ENCODE data around the gene ADARB2. TPM values are rescaled to one million over a fixed set of nuclear protein-coding genes. Genes with fewer than 3 reads are reported as not detected.
A peak's percentile ranks its signal among the peaks of the same experiment; 100 is the strongest.

Gene ADARB2
- total RNA-seq, 2 experiments from 2014 or later = 0.28 to 0.40 TPM

DNA sequence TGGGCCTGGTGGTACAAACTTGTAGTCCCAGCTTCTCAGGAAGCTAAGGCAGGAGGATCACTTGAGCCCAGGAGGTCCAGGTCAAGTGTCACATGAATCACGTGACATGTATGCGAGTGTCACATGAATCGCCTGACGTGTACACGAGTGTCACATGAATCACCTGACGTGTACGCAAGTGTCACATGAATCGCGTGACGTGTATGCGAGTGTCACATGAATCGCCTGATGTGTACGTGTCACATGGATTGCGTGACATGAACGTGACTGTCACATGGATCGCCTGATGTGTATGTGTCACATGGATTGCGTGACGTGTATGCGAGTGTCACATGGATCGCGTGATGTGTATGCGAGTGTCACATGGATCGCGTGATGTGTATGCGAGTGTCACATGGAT is 9.5 kb upstream of the ADARB2 start:
- H3K4me3 Mint-ChIP-seq = no peak overlapping the region
- H3K36me3 Mint-ChIP-seq = no peaks in the 10 kb centered on the region
- DNase-seq = no peak
- POLR2A ChIA-PET = no interaction called here
- H3K27me3 Mint-ChIP-seq = no peaks in the 10 kb centered on the region
- H3K27ac Mint-ChIP-seq = no peak overlapping the region
- peaks cover 8% of the 10 kb centered on the region for H3K9me3 Mint-ChIP-seq
- no peaks in the 10 kb centered on the region for H3K4me1 Mint-ChIP-seq
- ATAC-seq (ENCODE audit: low read depth) = no peak

DNA sequence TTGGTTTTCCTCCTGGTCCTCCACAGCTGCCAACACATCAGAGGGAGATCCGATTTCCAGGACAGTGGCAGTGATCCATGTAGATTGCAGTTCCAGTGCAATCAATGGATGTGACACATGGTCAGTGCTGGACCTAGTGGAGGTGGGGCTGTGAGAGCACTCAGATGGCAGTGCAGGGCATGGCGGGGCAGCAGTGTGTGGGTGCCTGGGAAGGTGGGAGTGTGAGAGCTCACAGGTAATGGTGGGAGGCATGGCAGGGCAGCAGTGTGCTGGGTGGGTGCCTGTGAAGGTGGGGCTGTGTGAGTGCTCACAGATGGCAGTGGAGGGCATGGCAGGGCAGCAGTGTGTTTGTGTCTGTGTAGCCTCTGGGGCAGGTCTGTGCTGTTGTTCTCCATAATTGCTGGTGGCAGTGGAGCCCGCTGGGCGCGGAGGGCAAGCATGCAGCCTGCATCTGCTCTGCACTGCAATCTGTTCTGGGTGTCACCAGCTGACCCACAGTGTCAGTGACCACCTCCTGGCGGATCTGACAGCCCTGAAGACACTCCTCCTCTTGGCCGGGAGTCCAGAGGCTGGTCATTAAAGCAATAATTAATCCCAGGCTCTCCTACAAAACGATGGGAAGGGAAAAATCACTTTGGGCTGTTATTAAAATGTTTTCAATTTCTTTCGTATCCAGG is 8.6 kb upstream of the ADARB2 start:
- POLR2A ChIA-PET = no interaction called here
- H3K4me3 Mint-ChIP-seq = no peak overlapping the region
- H3K27me3 Mint-ChIP-seq = peaks cover 4% of the 10 kb centered on the region
- DNase-seq (no peak), ATAC-seq (ENCODE audit: low read depth) (no peak)
- no peaks in the 10 kb centered on the region for H3K36me3 Mint-ChIP-seq
- no peaks in the 10 kb centered on the region for H3K4me1 Mint-ChIP-seq
- H3K27ac Mint-ChIP-seq = no peak overlapping the region
- H3K9me3 Mint-ChIP-seq = peaks cover 8% of the 10 kb centered on the region

DNA sequence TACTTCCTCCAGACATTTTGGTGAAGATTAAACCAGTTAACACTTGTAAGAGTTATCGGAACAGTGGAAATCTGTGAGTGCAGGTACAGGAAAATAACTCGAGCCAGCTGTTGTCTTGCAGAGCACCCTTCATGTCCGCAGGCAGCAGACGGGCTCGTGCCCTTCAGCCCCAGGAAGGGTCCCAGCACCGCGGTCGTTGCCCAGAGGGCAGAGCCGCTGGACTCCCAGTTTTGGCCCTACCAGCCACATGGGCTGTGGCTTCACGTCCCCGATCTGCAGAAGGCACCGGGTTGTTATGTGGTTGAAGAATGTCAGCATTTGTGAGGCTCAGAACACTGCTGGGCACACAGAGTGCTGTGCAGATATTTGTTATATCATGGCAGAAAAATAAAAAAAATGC is 7.2 kb upstream of the ADARB2 start:
- H3K27ac Mint-ChIP-seq = no peak overlapping the region
- POLR2A ChIA-PET = no interaction called here

DNA sequence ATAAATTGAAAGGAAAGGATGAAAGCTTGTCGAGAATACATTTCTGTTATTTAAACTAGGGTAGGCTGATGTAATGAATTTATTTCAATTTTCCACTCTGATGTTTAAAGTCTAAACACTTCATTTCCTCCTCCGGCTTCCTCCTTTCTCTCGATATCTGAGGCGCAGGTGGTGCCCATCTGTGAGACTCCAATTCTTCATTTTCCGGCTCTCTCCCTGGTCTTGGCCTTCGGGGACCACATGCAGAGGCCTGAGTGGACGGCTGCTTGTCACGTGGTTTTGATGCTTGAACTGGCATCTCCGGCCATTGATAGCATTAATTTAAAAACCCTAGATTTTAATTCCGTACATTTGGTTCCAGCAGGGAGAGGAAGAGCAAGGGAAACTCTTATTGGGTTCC is 5.8 kb upstream of the ADARB2 start:
- ATAC-seq (ENCODE audit: low read depth) (no peak), DNase-seq (no peak)
- H3K4me3 Mint-ChIP-seq = no peak overlapping the region
- H3K36me3 Mint-ChIP-seq = no peaks in the 10 kb centered on the region
- no peaks in the 10 kb centered on the region for H3K9me3 Mint-ChIP-seq
- H3K4me1 Mint-ChIP-seq = no peaks in the 10 kb centered on the region
- H3K27me3 Mint-ChIP-seq = peaks cover 19% of the 10 kb centered on the region
- POLR2A ChIA-PET = no interaction called here
- H3K27ac Mint-ChIP-seq = no peak overlapping the region

More for the DNA sequence above, 7.2 kb upstream of the ADARB2 start:
- Mint-ChIP-seq H3K4me3 (no peak overlapping the region), H3K27me3 (peaks cover 7% of the 10 kb centered on the region), H3K36me3 (no peaks in the 10 kb centered on the region), H3K4me1 (no peaks in the 10 kb centered on the region), H3K9me3 (peaks cover 8% of the 10 kb centered on the region)
- ATAC-seq (ENCODE audit: low read depth) (no peak), DNase-seq (no peak)

DNA sequence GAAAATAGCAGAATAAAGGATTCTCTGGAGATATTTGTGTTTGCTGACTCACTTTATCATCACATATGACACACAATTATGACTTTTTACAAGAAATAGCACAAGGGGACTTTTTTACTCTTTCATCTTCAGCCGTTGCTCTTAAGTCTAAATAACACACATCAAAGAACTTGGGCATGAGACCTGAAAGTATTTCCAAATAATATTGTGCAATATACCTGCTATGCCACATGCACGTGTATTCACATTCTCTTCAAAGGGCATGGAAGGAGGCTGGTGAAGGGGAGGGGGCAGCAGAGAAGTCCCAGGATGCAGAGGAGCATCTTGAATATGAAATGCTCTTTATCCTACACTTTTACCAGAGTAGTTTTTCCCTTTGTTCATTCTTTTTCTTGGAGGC is 4.1 kb upstream of the ADARB2 start:
- DNase-seq = no peak
- H3K27me3 Mint-ChIP-seq = peaks cover 33% of the 10 kb centered on the region
- no peak overlapping the region for H3K27ac Mint-ChIP-seq
- POLR2A ChIA-PET = no interaction called here
- no peak for ATAC-seq (ENCODE audit: low read depth)
- H3K36me3 Mint-ChIP-seq = no peaks in the 10 kb centered on the region
- H3K9me3 Mint-ChIP-seq = no peaks in the 10 kb centered on the region
- H3K4me1 Mint-ChIP-seq = no peaks in the 10 kb centered on the region
- no peak overlapping the region for H3K4me3 Mint-ChIP-seq

DNA sequence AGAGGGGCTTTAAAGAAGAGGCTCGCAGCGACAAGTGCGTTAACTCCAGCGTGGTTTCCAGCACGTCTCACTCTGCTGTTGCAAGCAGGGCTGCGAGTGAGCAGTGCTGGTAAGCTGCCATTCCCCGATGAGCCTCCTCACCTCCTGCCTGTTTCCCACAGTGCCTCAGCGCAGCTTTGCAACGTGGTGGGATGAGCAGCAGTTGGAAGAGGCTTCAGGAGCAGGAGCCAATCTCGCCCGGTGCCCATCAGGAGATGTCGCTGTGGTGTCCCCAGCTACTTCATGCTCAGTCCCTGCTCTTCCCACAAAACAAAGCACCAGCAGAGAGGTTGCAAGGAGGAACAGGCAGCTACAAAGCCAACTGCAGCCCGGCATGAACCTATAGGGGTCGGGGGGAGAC is 2.4 kb upstream of the ADARB2 start:
- Mint-ChIP-seq H3K36me3 (no peaks in the 10 kb centered on the region), H3K27ac (no peak overlapping the region), H3K4me3 (no peak overlapping the region), H3K9me3 (no peaks in the 10 kb centered on the region), H3K4me1 (no peaks in the 10 kb centered on the region), H3K27me3 (peaks cover 50% of the 10 kb centered on the region)
- POLR2A ChIA-PET = no interaction called here
- no peak for DNase-seq
- no peak for ATAC-seq (ENCODE audit: low read depth)

DNA sequence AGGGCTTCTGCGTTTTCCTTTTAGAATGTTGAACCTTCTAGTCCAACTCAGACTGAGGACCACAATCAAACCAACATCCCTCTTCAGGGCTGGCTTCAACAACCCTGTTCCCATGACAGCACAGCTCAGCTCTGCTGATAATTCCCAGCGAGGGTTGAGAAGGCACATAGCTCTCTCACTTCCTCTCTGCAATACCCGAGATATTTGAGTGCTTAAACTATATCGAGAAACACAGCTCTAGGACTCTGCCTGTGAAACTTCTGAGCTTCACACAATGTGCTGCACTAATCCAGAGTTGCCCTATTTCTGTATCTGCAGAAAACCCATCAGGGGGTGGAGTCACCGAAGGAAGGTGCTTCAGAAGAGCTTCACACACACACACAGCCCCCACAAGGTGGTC is 1.6 kb upstream of the ADARB2 start:
- H3K4me1 Mint-ChIP-seq = no peaks in the 10 kb centered on the region
- no peak overlapping the region for H3K4me3 Mint-ChIP-seq
- no peak for ATAC-seq (ENCODE audit: low read depth)
- H3K27ac Mint-ChIP-seq = no peak overlapping the region
- H3K9me3 Mint-ChIP-seq = no peaks in the 10 kb centered on the region
- peaks cover 55% of the 10 kb centered on the region for H3K27me3 Mint-ChIP-seq
- POLR2A ChIA-PET = no interaction called here
- no peak for DNase-seq
- no peaks in the 10 kb centered on the region for H3K36me3 Mint-ChIP-seq

DNA sequence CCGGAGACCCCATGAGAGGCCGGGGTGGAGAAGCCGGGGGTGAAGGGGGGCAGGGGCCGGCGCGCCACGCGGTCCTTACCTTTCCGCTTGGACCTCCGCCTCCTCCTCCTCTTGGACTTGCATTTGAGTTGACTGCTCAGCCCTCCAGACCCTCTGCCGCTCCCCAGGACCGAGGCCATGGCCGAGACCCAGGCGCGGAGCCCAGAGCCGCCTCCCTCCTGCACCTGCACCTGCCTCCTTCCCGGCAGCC is 428 bp downstream of the ADARB2 start:
- Mint-ChIP-seq H3K4me3 (no peak overlapping the region), H3K4me1 (no peaks in the 10 kb centered on the region), H3K9me3 (no peaks in the 10 kb centered on the region), H3K27ac (no peak overlapping the region), H3K27me3 (peaks cover 70% of the 10 kb centered on the region), H3K36me3 (no peaks in the 10 kb centered on the region)
- POLR2A ChIA-PET = no interaction called here
- DNase-seq = peak; percentile 29
- no peak for ATAC-seq (ENCODE audit: low read depth)

DNA sequence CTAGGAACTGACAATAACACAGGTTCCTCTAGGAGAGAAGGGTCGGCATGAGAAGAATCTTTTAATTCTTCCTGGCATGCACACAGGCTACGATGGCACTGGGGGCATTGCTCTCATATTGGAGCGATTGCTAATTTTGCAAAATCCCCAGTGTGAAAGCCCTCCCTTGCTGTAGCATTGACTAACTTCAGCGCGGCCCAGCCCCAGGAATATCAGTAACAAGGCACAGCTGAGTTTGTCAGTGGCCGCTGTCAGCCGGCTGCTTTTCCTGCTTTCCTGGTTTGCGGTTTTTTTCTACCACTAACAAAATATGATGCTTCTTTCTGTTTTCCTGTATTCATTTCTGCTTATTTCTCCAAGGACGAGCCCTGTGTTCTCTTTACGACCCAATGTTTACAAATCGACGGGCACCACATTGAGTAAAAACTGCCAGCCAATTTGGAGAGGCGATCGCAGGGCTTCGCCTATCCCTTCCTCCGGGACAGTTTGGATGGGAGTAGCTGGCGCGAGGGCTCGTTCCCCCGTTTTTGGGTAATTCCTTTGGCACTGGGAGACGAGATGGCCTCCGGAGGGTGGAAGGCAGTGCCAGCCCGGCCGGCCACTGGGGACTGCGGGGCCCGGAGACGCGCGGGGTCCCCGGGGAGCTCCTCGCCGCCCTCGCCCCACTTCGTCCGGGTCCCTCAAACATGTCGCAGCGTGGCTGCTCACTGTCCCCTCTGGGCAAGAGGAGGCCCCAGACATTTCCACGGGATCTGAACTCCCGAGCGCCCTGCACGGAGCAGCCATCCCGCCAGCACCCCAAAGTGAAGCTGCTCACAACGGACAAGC is 967 bp downstream of the ADARB2 start:
- no peaks in the 10 kb centered on the region for H3K4me1 Mint-ChIP-seq
- no peaks in the 10 kb centered on the region for H3K36me3 Mint-ChIP-seq
- H3K4me3 Mint-ChIP-seq = no peak overlapping the region
- H3K27me3 Mint-ChIP-seq = peaks cover 72% of the 10 kb centered on the region
- DNase-seq (no peak), ATAC-seq (ENCODE audit: low read depth) (no peak)
- H3K27ac Mint-ChIP-seq = no peak overlapping the region
- POLR2A ChIA-PET = no interaction called here
- H3K9me3 Mint-ChIP-seq = no peaks in the 10 kb centered on the region

DNA sequence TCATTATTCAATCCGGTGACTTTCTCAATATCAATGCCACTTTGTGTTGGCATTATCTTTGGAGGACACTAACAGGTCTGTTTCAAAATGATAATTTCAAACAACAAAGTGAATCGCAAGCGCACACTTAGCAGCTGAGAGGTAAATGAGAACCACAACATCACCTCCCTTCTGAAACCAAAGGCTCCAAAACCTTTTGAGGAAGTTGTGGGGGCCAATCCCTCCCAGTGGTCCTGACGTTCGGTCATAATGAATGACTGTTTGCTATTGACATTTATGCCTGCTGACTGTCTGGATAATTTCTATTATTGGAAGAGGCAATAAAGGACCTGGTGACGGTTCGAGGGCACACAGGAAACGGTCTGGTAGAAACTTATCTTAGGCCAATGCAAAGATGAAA is 1.8 kb downstream of the ADARB2 start:
- no peak for ATAC-seq (ENCODE audit: low read depth)
- H3K36me3 Mint-ChIP-seq = no peaks in the 10 kb centered on the region
- H3K27me3 Mint-ChIP-seq = peaks cover 72% of the 10 kb centered on the region
- H3K9me3 Mint-ChIP-seq = no peaks in the 10 kb centered on the region
- POLR2A ChIA-PET = no interaction called here
- no peak for DNase-seq
- no peaks in the 10 kb centered on the region for H3K4me1 Mint-ChIP-seq
- H3K27ac Mint-ChIP-seq = no peak overlapping the region
- no peak overlapping the region for H3K4me3 Mint-ChIP-seq

DNA sequence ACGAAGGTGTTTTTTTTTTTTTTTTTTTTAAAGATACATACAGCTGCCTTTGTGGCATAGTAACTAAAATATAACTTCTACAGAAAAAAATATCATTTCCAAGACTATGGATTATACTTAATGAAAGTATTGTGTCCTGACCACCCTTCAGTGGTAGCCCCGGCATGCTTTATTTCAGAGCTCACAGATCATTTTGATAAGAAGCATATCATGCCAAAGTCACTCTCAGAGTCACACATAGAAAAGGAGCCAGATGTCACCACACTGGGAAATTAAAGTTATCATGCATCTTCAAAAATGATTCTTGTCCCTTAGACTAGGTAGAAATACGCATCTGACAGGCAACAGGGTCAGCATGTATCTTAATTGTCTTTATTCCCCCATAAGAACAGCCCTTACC is 3.0 kb downstream of the ADARB2 start:
- ATAC-seq (ENCODE audit: low read depth) (no peak), DNase-seq (no peak)
- H3K36me3 Mint-ChIP-seq = no peaks in the 10 kb centered on the region
- POLR2A ChIA-PET = no interaction called here
- no peaks in the 10 kb centered on the region for H3K4me1 Mint-ChIP-seq
- H3K27ac Mint-ChIP-seq = no peak overlapping the region
- H3K27me3 Mint-ChIP-seq = peaks cover 78% of the 10 kb centered on the region
- H3K9me3 Mint-ChIP-seq = no peaks in the 10 kb centered on the region
- no peak overlapping the region for H3K4me3 Mint-ChIP-seq

DNA sequence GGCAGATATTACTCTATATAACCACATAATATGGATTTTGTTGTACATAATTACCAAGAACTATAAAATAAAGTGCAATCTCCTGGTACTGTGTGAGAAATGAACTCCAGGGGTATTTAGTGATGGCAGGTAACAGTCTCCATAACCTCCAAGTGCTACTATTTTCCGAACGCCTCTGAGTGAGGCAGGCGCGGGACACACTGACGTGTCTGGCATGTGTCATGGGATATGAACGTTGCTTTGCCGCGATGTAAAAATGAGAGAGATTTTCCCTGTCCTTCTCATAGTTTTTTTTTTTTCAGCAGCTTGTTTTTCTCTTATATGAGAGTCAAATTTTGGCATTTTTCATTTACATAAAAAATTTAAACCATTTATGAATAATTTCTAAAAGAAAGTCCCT is 3.6 kb downstream of the ADARB2 start:
- H3K9me3 Mint-ChIP-seq = no peaks in the 10 kb centered on the region
- H3K36me3 Mint-ChIP-seq = no peaks in the 10 kb centered on the region
- H3K27me3 Mint-ChIP-seq = peaks cover 74% of the 10 kb centered on the region
- DNase-seq (no peak), ATAC-seq (ENCODE audit: low read depth) (no peak)
- H3K27ac Mint-ChIP-seq = no peak overlapping the region
- no peaks in the 10 kb centered on the region for H3K4me1 Mint-ChIP-seq
- no peak overlapping the region for H3K4me3 Mint-ChIP-seq
- POLR2A ChIA-PET = no interaction called here

DNA sequence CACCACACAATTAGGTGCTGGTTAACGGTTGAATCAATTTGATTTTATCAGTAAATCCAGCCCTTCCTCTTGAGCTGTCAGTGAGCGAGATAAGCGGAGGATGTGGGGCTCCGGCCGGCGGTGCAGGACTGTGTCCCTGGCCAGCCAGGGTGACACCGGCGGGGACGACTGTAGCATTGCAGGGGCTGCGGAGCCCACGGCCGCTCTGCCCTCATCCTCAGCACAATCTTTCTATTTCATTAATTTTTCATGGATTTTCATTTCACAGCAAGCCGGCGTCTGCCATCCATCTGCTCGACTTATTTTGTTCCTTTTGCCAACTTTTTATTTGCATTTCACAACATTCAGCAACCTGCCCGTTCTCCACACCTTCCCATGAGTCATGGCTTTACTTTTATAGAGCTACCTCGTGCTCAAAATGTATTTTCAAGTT is 4.7 kb downstream of the ADARB2 start:
- DNase-seq (no peak), ATAC-seq (ENCODE audit: low read depth) (no peak)
- Mint-ChIP-seq H3K9me3 (no peaks in the 10 kb centered on the region), H3K36me3 (no peaks in the 10 kb centered on the region), H3K4me3 (no peak overlapping the region), H3K4me1 (no peaks in the 10 kb centered on the region), H3K27me3 (peaks cover 67% of the 10 kb centered on the region), H3K27ac (no peak overlapping the region)
- POLR2A ChIA-PET = no interaction called here

DNA sequence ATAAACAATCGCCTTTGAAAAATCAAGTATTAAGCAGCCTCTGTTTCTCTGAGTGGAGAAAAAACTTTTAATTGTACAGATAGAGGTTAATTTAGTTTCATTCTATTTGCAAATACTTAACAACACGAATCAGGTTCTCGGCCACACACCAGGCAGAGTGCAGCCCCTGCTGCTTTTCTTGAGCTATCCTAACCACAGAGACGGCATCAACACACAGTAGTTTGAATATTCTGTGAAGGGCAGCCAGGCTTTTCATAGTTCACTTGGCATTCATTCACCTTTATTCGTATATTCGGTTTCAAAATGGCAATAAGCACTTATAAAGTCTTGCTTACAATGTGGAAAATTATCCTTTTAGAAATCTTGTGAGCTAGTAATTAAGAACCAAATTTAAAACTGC is 5.7 kb downstream of the ADARB2 start:
- no peak overlapping the region for H3K27ac Mint-ChIP-seq
- no peaks in the 10 kb centered on the region for H3K4me1 Mint-ChIP-seq
- no peak overlapping the region for H3K4me3 Mint-ChIP-seq
- no peaks in the 10 kb centered on the region for H3K9me3 Mint-ChIP-seq
- DNase-seq (no peak), ATAC-seq (ENCODE audit: low read depth) (no peak)
- no peaks in the 10 kb centered on the region for H3K36me3 Mint-ChIP-seq
- POLR2A ChIA-PET = no interaction called here
- H3K27me3 Mint-ChIP-seq = peaks cover 58% of the 10 kb centered on the region

Data from activated naive CD8-positive, alpha-beta T cell treated with anti-CD3 and anti-CD28 coated beads, Interleukin-2, amount 10 ng/mL, durations not matched to agents 7 days and 5 days (primary cell).